ENCODE results near the gene S100A13.
"Not testable (repeated sequence)": the region's sequence is repeated elsewhere in the genome, so short reads cannot be mapped to it uniquely, and the experiment has no call there.

Gene S100A13

DNA sequence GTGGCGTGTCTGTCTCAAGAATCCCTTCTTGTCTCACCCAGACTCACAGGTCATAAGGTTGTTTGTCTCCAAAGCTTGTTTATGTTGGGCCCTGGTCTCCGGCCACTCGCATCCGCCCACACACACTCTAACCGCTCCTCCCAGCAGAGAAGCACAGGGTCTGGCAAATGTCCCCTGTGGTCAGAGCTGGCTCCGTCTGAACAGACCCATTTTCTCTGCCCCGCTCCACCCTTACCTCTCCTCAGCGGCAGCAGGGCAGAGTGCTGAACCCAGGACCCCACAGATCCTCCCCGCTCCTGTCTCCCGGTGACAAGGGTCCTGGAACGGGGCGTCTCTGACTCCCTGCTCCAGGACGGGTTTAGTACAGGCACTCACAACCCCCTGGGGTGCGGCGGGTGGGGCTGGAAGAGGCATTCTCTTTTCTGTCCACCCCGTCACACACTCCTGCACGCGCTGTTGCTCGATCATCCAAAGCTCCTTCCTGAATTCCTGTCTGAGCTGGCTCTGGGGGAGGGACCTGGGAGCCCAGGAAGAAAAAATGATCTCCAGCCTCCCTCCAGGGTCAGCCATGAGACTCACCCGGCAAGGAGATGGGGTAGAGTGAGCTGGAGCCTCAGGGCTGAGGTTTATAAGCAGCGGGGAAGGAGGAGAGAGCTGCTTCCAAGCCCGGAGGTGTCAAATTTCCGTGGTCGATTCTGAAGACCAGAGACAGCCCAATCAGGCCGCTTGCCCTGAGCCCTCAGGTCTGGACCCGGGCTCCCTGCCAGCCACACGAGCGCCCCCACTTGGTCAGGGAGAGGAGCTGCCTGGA, at the start of gene S100A13:
Gene S100A13, minus strand, starts transcription at position 602 of the 811 bp plus-strand sequence. CDS start 1,033 bp downstream, outside the sequence.
- DNase-seq (ENCODE audit: low spot score), result no peak

DNA sequence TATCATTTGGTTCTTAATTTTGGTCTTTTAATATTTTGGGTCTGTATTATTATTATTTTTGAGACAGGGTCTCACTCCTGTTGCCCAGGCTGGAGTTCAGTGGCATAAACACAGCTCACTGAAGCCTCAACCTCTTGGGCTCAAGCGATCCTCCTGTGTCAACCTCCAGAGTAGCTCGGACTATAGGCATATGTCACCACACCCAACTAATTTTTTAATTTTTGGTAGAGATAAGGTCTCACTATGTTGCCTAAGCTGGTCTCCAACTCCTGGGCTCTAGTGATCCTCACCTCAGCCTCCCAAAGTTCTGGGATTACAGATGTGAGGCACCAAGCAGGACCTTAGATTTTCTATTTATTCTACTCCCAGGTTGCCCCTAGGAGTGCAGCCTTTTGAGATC, 46.2 kb upstream of the S100A13 start:
- DNase-seq (ENCODE audit: low spot score), result no peak

DNA sequence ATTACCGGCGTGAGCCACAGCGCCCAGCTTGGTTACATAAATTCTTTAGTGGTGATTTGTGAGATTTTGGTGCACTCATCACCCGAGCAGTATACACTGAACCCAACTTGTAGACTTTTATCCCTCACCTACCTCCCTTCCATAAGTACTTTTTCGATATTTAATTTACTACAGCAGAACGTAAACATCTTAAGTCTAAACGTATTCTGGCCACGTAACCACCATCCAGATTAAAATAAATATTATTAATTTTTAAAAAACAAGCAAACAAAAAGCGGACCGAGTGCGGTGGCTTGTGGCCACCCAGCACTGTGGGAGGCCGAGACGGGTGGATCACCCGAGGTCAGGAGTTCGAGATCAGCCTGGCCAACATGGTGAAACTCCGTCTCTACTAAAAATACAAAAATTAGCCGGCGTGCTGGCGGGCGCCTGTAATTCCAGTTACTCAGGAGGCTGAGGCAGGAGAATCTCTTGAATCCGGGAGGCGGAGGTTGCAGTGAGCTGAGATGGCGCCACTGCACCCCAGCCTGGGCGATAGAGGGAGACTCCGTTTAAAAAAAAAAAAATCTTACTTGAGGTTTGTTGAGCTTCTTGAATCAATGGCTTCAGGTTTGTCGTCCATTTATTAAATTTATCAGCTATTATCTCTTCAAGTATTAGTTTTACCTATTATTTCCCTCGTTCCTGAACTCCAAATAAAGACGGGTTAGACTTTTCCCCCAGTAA, 44.5 kb upstream of the S100A13 start:
- not testable (repeated sequence) for DNase-seq (ENCODE audit: low spot score)

DNA sequence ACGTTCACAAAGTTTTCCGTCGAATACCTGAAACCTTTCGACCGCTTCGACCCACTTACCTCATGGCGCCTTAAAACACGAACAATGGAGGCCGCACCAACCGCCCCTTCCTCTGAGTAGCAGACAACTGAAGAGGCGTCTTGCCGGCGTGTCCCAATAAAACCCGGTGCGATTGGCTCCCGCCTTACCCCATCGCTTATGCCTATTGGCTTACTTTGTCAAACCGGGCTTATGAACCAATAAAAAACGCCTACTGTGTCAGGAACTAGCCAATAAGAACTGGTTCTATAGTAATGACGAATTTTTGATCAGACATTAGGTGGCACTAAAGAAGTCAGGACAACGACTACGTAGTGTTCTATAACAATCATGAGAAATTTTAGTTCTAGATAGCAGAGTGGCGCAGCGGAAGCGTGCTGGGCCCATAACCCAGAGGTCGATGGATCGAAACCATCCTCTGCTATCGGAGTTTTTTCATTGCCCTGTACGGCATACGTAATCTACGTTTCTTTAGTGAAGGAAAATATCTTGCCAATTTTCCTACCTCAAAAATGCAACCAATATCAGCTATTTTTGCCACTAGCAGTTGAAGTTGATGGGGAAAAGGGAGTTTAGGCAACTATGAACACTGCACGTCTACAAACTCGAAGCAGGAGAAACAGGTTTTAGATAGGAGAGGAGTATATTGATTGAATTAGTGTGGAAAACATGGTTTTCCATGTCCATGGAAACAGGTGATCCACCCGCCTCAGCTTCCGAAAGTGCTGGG, 43.7 kb upstream of the S100A13 start, which contains the start of gene ILF2:
Gene ILF2, minus strand, starts transcription at position 135 of the 769 bp plus-strand sequence. Its CDS starts 71 bp downstream, at position 64.
- DNase-seq (ENCODE audit: low spot score), result peak; percentile 99

DNA sequence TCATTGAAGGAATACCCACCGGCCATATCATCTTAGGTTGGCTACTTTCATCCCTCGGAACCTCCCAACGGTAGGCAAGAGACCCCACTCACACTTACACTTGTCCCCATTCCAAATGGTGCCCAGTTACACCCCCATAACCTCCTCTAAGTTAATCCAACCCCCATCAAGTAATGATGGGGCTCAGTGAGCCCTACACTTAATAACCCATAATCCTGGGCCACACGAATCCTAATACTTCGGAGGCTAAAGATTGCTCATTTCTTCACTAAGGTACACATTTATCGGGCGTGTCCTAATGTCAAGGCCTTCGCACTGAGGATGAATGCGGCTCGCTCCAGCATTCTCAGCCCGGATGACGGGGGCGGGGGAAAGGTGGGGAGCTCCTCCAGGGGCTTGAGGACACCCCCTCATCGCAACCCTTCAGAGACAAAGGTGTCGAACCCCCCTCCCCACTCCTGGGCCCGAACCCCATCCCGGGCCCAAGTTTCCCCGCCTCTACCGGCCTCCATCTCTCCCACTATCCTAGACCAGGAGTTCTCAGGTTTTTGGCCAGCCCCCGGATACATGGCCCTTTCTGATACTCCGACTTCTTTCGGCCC, 43.1 kb upstream of the S100A13 start:
- no peak for DNase-seq (ENCODE audit: low spot score)

DNA sequence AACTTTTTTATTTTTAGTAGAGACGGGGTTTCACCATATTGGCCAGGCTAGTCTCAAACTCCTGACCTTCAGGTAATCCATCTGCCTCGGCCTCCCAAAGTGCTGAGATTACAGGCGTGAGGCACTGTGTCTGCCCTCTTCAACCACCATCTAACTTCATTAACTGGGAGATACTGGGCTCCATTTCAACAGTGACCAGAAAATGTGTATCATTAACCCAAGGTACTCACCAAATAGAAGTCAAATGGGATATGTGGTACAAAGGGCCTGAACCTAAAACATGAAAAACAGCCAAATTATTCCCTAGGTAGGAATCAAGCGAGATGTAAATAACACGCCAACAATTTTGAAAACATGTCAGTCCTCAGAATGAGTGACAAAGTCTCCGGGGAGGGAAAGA, 42.3 kb upstream of the S100A13 start:
- DNase-seq (ENCODE audit: low spot score), result no peak

DNA sequence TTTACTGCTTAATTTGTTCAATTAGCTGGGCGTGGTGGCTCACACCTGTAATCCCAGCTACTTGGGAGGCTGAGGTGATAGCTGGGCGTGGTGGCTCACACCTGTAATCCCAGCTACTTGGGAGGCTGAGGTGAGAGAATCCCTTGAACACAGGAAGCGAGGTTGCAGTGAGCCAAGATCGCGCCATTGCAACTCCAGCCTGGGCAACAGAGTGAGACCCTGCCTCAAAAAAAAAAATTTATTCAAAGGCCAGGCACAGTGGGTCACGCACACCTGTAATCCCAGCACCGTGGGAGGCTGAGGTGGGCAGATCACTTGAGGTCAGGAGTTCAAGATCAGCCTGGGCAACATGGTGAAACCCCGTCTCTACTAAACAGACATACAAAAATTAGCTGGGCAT, 41.4 kb upstream of the S100A13 start:
- DNase-seq (ENCODE audit: low spot score), result not testable (repeated sequence)

DNA sequence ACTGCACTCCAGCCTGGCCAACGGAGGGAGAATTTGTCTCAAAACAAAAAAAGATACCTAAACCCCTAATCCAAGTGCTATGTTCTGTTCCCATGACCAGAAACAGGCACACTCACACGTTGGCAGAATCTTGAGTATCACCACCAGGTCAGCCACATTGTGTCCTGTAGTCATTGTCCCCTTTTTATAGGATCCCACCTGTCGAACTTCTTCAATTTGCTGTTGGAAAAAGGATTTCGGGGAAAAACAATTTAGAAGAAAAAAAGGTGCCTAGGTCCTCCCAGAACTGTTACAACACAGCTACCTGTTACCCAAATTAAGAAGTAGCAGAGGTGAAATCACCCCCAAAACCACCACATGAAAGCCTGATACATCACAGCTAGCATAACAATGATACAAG, 40.1 kb upstream of the S100A13 start:
- no peak for DNase-seq (ENCODE audit: low spot score)

DNA sequence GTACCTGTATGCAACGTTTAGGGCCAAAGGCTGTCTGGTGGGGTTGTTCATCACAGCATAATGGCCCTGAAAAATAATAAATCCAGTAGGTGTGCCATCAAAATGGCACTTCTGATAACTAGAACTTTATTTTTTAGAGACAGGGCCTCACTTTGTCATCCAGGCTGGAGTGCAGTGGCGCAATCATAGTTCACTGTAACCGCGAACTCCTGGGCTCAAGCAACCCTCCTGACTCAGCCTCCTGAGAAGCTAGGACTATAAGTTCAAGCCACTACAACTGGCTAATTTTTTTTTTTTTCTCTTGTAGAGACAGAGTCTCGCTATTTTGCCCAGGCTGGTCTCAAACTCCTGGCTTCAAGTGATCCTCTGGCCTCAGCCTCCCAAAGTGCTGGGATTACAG, 35.9 kb upstream of the S100A13 start:
- DNase-seq (ENCODE audit: low spot score), result no peak

DNA sequence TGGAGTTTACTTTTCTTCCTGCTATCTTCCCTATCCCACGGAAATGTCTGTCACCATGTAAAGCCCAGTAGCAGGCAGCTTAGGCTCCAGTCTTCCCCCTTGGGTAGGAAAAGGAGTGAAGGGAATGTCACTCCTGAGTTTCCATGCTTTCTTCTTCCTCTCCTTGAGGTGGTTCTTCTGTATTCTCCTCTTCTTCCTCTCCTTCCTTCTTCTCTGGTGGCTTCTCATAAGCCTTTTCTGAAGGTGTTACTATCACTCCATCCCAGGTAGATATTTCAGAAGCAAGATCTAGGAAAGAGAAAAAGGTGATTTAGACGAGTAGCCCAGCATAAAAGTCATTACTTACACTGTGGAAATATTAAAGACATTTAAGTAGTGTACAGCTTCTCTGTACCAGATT, 35.0 kb upstream of the S100A13 start:
- DNase-seq (ENCODE audit: low spot score), result no peak

DNA sequence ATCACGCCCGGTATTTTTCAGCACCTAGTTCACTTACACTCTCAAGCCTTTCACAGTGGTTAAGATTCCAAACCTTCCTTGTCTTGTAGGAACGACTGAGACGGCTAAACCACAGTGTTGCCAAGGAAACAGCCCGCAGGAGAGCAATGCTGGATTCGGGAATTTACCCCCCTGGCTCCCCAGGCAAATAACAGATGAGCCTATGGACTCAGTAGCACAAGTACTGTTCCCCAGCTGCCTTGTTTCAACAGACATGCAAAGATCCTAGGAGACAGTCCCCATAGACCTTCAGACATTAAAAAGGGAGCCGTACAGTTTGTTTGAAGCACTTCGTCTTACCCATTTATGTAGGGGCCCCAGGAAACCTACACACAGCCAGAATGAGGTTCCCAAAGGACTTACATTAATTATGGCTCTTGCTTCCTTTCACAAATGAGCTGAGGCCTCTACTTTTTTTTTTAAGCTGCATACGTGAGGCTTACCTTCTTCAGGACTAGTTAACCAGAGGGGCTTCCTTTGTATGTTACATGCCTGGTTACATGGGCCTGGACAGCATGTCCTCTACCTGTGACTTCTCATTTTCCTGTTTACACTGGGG, 33.9 kb upstream of the S100A13 start:
- DNase-seq (ENCODE audit: low spot score), result no peak

DNA sequence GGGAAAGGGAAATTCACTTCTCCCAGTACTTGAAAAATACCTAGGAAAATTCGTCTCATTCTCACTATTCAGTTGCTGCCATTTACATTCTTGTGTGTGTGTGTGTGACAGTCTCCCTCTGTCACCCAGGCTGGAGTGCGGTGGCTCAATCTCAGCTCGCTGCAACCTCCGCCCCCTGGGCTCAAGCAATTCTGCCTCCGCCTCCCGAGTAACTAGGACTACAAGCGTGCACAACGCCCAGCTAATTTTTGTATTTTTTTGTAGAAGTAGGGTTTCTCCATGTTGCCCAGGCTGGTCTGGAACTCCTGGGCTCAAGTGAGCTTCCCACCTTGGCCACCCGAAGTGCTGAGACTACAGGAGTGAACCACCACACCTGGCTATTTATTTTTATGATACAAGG, 32.4 kb upstream of the S100A13 start:
- DNase-seq (ENCODE audit: low spot score), result no peak

DNA sequence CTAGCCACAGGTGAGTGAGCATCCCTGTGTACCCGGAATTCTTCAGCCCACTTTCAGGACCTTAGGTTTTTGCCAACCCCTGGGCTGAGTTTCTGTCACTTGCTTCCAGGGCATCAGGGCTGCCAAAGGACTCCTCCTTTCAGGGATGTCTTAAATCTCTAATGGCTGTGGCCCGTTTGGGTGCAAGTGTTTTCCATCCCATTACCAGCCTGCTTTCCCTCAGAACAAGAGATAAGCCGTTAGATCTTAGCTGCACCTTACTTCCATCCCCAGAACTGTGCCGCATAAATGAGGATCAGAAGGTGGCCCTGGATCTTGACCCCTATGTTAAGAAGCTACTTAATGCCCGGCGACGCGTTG, 31.9 kb upstream of the S100A13 start:
- DNase-seq (ENCODE audit: low spot score), result no peak

DNA sequence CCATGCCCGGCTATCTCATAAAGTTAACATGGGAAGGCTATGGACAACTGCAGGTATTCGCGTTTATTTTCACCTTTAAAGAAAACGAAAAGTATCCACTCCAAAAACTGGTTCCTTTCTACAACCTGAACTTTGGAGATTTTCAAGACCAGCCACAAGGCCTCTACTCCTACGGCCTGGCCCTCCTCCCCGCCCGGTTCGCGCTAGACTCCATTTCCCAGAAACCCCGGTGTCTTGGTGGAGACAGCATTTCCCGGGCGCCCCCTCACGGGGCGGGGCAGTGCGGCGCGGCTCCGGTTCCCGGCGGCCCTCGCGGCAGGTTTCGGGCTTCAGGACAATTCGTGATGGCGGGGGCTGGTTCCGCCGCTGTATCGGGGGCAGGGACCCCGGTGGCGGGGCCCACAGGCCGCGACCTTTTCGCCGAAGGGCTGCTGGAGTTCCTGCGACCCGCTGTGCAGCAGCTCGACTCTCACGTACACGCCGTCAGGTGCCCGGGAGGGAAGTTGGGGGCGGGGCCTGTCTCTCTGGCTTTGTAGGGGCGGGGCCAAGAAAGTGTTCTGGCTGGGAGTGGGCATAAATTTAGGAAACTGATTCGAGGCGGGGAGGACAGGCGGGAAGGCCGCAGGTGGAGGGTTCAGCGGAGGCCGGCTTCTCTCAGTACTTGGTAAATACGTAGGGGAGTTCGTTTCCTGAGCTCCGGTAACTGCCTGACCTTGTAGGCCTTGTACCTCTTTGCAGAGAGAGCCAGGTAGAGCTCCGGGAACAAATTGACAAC, 31.3 kb upstream of the S100A13 start, which contains the start of gene SNAPIN:
Gene SNAPIN, plus strand, starts transcription at position 304 of the 775 bp plus-strand sequence. Its CDS starts 41 bp downstream, at position 345.
- peak; percentile 86 for DNase-seq (ENCODE audit: low spot score)

DNA sequence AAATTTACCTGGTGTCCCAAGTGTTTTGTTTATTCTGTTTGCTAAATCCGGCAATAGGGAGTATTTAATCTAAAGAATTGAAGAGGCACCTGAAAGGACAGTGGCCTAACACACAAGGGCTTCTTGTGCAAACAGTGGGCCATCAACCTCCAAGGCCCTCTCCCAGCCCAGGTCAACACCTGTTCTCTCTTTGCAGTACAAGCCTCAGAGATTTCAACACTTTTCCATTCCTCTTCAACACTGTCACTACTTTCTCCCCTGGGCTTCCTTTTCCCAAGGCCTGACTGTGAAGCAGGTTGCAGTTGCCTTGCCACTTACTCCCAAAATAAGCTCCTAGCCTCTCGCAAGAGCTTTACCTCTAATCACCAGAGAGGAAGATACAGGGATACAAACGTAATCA, 28.0 kb upstream of the S100A13 start:
- no peak for DNase-seq (ENCODE audit: low spot score)

DNA sequence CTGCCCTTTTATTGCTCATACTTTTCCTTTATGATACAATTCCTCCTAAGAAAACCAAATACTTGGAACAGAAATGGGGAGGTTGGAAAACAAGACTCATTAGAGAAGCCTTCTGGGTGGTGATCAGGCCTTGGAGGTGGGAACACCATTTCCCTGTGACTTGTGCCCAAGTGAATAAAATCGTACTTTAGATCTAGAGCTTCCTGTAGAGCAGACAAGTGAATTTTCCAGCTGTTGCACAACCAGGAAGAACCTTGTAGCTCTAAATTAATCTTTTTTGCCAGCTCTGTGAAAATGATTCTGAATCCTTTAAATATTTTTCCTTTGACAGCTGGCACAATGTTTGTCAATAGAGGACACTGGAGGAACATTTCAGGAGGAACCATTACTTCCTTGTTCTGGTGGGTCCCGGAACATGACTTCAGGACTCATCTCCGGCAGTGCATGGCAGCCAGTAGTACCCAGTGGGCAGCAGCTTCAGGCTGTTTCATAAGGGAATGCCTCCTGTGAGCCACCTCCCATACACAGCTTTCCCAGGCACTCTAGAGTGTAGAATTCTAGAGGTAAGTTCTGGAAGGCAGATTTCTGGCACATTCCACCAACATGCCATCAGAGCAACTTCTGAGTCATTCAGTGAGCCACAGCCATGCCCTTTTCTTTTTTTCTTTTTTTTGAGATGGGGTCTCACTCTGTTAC, 25.6 kb upstream of the S100A13 start:
- DNase-seq (ENCODE audit: low spot score), result no peak

DNA sequence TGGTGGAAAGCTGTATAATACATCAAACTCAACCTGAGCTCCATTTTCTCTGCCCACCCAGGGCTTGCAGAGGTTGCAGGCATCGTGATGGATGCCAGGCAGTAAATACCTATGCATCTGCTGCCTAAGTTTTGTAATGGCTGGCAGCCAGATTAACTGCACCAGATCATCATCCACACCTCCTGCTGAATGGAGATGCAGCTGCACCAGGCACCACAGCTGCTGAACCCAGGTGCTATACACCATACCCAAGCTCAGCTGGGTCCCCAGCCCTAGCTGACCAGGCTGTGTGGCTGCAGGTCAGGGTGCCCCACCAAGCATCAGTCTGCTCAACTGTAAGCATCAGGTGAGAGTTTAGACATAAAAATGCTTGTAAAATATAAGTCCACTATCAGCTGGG, 24.5 kb upstream of the S100A13 start:
- no peak for DNase-seq (ENCODE audit: low spot score)

DNA sequence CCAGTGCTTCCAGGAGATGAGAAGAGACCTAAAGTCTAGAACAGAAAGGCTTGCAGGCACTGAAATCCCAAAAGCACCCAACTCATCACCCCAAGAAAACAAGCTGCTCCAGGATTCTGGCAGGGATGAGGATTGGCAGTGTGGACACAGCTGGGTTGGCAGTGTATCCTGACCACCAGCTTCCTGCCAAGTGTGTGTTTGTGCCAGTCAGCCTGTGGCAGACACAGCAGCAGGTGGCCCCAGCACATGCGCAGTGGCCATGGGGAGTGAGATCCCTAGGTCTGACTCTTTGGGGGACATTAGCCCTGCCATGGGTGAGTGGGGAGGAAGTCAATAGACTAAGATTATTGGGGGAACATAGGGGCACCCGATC, 22.5 kb upstream of the S100A13 start:
- DNase-seq (ENCODE audit: low spot score), result no peak

DNA sequence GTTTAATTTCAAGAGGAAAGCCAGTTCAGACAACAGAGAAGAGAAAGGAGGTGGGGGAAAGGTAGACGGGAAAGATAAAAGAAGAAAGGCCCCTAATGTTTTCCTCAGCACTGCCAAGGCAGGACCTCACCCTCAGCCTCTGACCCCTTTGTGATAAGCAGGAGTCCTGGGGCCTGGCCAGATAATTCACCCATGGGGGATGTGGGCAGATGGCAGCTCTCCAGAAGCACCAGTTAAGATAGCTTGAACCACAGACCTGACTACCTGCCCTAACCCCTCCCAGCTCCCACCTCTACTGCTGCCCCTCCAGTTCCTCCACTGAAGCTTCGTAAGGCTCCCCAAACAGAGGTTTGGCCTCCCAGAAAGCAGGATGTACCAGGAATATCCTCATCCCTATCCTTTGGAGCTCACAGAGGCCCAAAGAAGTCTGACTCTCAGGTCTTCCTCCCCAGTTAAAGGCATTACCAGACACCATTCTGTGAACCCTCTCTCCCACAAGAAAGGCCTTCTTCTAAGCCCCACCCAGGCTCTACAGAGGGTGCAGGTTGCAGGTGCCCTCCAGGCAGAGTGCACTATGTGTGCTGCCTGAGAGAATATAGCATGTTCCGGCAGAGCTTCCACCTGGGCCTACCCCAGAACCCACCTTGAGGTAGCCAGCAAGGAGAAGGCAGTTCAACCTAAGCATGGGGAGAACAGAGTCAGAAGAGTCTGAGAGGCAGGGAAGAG, 22.0 kb upstream of the S100A13 start:
- DNase-seq (ENCODE audit: low spot score), result peak; percentile 39
